Measurements from ENCODE around the gene MTG2. TPM values are rescaled to one million over a fixed set of nuclear protein-coding genes. Genes with fewer than 3 reads are reported as not detected.

Gene MTG2
- total and polyA plus RNA-seq, 2 of the 13 experiments (the other 11 are each of a cell fraction or from before 2014, with no cell fraction given): 20.4 to 37.8 TPM

GRCh38 chr20:62220666-62221568, 38.1 kb downstream of the MTG2 start (continued):
- no peak for TF ChIP-seq IRF2 (CRISPR knock-in tag; IDR thresholded peaks at IDR 0.05)
- no peak for TF ChIP-seq CREB3 (CRISPR knock-in tag; IDR thresholded peaks at IDR 0.05)
- peak; percentile 63 for TF ChIP-seq HNRNPLL (IDR thresholded peaks at IDR 0.05; ENCODE audit: low read depth, low read length, poor library complexity, severe bottlenecking)
- TF ChIP-seq ZBTB33 (CRISPR knock-in tag; IDR thresholded peaks at IDR 0.05): no peak
- no peak for TF ChIP-seq ZNF10 (CRISPR knock-in tag; IDR thresholded peaks at IDR 0.05; ENCODE audit: borderline replicate concordance, low read depth)
- TF ChIP-seq PBX2 (CRISPR knock-in tag; IDR thresholded peaks at IDR 0.05): no peak
- TF ChIP-seq ZNF83 (CRISPR knock-in tag; IDR thresholded peaks at IDR 0.05; ENCODE audit: borderline replicate concordance): no peak
- TF ChIP-seq ZNF30 (CRISPR knock-in tag; IDR thresholded peaks at IDR 0.05): no peak
- TF ChIP-seq KMT2B (CRISPR knock-in tag; IDR thresholded peaks at IDR 0.05): no peak
- no peak; the same call in 1 of the 2 replicates for TF ChIP-seq PCBP1 (IDR thresholded peaks at IDR 0.05; ENCODE audit: borderline replicate concordance, low read depth, low read length)
- TF ChIP-seq ZNF383 (CRISPR knock-in tag; IDR thresholded peaks at IDR 0.05; ENCODE audit: borderline replicate concordance): no peak
- no peak for TF ChIP-seq ZNF512B (CRISPR knock-in tag; IDR thresholded peaks at IDR 0.05; ENCODE audit: borderline replicate concordance)
- TF ChIP-seq ZFP82 (CRISPR knock-in tag; IDR thresholded peaks at IDR 0.05; ENCODE audit: borderline replicate concordance): 0 out of 2 replicates have a peak, but pooled peaks have one; percentile 17
- TF ChIP-seq ZFYVE20 (CRISPR knock-in tag; IDR thresholded peaks at IDR 0.05; ENCODE audit: borderline replicate concordance, low read depth): 0 out of 2 replicates have a peak, but pooled peaks have one; percentile 67
- no peak for TF ChIP-seq KAT7 (CRISPR knock-in tag; IDR thresholded peaks at IDR 0.05; ENCODE audit: borderline replicate concordance)
- TF ChIP-seq SKI (IDR thresholded peaks at IDR 0.05; ENCODE audit: partially characterized antibody): no peak
- no peak for TF ChIP-seq KLF16 (CRISPR knock-in tag; IDR thresholded peaks at IDR 0.05)
- TF ChIP-seq TEAD3 (CRISPR knock-in tag; optimal IDR thresholded peaks at IDR 0.05; ENCODE audit: borderline replicate concordance): no peak
- TF ChIP-seq TAF15 (IDR thresholded peaks at IDR 0.05; ENCODE audit: low read depth, low read length, poor library complexity, severe bottlenecking): no peak
- no peak for TF ChIP-seq BRF2 (CRISPR knock-in tag; IDR thresholded peaks at IDR 0.05)

Data from HepG2 (cell line).